GM18519 (cell line): Measurements from ENCODE around the gene RCAN1.

Experiments used
- ATAC-seq: cut with Tn5 transposase; IDR thresholded peaks from one replicate; pipeline ENCODE4 v1.9.1; 2021; ENCODE audit warnings: mild to moderate bottlenecking, moderate library complexity; ENCODE audit not compliant: unreplicated experiment, low FRiP score

Gene RCAN1

DNA sequence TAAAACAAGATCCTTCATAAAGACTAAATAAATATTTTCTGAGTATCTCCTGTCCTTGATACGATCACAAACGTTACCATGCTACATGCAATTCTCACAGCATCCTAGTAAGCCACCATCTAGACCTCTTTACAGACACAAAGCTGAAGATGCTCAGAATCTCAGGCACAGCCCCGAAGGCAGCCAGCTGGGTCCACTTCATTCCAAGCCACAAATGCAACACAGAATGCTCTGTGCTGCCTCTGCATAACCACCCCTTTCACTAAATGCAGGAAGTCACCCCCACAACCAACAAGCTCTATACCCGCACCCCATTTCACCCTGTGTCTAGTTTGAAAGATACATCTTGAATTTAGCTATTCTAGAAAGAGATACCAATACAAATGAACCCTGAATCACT lies 12.9 kb downstream of the RCAN1 start:
- no peak for ATAC-seq

DNA sequence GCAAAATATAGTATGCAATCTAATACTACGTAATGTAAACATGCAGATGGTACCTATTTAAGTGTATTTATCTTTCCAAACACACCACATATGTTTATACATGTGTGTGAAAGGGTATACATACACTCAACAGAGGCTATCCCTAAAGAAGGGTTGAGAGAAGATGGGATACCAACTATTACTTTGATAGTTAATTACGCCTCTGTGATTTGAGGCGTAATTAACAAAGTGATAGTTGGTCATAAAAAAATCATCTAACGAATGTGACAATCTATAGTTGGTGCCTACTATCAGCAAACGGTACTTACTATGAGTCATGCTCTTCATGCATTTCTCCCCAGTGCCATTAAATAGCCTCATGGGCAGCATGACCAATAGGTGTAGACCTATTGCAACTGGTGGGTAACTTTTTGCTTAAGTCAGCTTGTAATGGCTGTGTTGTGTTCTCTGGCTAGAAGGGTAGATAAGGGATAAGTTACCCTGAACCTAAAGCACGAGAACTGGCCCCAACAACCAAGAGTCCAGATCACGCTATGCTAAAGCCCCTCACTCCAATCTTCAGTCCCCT lies 15.3 kb downstream of the RCAN1 start:
- ATAC-seq: no peak

DNA sequence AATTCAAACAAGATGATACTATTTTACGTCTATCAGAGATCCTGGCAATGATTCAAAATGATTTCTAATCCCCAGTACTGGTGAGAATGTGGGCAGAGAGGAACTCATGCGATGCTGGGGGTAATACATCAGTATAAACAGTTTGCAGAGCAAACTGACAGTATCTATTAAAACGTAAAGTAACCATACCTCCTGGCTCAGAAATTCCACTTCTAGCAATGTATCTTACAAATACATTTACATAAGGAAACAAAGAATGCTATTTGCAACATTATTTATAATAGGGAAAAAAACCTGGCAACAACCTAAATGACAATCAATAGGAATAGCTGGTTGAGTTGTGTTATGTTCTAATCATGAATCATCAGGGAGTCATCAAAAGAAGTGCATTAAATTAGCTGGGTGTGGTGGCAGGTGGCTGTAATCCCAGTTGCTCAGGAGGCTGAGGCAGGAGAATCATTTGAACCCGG lies 15.9 kb downstream of the RCAN1 start:
- ATAC-seq: no peak

DNA sequence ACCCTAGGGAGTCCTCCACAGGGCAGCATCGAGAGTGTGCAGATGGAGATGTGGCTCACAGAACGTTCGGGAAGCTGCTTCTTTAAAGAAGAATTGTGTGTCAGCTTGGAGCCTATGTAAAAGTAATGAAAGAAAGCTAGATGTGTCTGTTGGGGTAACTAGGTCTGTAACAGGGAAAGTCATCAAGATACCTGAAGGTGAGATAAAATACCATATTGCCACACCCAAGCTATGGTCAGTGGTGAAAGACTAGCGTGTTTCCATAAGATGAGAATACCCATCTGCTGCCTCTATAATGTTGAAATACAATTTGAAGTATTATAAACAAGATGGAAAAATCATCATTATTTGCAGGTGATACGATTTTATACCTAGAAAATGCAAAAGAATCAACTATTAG lies 17.5 kb downstream of the RCAN1 start:
- ATAC-seq: no peak

DNA sequence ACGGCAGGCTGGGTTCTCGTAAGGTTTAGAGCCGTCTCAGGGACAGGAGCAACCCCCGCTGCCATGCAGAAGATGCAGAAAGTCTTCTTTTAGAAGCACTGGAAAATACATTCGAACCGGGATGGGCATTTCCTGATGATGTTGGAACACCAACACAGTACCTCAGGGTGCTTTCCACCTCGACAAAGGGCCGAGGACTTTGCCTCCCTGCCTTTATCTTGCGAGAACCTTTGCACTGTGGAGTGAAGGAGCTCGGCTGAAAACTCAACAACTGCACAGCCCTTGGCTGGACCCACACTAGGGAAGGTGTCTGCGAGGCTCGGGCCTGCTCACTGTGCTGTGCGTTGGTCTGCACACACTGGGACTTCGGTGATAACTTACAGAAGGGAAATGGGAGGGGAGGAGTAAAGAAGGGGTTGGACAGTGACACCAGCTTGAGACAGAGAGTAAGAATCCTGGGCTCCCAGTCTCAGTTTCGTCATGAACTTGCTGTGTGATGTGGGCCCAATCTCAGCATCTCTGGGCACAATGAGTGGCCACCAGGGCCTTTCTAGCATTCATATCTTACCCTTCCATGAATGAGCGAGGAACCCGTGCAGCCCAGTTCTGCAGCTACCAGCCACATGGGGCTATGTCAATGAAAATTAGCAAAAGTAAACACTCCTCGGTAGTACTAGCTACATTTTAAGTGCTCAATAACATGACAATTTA lies 18.2 kb downstream of the RCAN1 start:
- ATAC-seq: no peak

DNA sequence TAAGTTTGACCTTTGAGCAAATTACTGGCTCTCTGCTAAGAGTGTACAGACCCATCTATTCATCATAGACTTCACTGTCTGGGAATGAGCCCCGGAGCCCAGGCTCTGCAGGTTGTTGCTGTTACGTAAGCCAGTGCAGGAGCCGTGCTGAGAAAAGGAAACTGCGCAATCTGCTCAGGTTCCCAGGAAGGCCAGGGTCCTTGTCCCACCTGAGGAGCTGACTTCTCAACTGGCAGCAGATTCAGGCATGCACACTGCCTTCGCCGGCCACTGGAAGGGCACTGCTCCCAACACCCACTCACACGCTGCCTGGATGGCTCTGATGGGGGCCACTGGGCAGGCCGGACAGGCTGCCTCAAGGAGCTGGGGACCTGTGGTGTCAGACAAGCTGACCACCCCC lies 19.5 kb downstream of the RCAN1 start:
- no peak for ATAC-seq

DNA sequence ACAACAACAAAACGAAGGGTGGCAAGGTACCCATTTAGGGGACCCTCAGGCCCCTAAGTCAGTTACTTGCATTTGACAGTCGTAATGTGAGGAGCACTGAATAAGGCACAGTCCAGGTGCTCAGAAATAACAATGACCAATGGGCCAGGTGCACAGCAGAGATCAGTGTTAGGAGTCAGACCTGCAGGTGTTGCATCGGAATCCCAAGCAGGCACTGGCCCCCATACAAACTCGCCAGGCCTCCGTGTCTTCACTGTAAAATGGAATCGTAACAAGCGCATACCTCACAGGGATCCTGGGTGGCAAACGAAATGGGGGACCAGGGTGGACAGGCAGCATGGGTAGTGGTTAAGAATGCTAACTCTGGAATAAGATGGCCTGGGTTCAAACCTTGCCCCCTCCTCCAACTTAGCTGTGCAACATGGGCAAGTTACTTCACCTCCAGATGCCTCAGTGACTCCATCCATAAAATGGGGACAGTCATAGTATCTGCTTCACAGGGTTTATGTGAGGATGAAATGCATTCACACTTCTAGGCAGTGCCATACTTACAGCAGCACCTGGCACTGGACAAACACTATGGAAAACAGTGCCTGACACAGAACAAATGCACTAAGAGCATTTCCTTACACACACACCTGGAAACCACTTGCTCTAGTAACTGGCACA lies 20.2 kb downstream of the RCAN1 start:
- ATAC-seq: no peak

DNA sequence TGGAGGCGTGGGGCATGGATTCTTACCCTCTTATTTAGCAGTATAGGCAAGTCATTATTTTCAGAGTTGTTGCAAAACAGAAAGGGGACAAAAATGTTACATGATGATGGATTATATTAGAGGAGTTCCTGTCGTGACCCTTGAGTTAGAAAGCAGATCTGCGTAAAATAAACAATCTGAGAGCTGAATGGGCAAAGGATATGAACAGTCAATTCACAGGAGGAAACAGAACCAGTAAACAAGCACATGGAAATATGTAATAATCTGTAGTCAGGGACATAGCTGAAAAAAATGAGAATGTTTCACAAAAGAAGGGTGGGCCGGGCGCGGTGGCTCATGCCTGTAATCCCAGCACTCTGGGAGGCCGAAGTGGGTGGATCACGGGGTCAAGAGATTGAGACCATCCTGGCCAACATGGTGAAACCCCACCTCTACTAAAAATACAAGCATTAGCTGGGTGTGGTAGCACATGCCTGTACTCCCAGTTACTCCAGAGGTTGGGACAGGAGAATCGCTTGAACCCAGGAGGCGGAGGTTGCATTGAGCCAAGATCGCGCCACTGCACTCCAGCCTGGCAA lies 20.9 kb downstream of the RCAN1 start:
- no peak for ATAC-seq

DNA sequence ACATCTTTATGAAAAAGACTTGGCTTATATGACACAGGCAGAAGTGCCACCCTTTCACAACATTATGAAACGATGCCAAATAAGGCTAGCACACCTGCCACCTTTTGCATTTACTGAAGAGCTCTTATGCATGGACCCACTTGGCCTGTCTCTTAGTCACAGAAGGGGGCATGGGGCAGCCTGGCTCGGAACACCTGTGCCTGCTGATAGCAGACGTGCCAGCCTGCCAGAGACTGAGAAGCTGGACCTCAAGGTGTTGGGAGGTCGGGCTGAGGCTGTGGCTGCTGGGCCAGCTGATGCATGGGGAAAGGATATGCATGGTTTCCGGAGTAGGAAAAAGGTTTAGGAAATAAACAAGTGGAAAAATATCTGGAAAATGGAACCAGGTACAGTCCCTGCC lies 21.5 kb downstream of the RCAN1 start:
- no peak for ATAC-seq

DNA sequence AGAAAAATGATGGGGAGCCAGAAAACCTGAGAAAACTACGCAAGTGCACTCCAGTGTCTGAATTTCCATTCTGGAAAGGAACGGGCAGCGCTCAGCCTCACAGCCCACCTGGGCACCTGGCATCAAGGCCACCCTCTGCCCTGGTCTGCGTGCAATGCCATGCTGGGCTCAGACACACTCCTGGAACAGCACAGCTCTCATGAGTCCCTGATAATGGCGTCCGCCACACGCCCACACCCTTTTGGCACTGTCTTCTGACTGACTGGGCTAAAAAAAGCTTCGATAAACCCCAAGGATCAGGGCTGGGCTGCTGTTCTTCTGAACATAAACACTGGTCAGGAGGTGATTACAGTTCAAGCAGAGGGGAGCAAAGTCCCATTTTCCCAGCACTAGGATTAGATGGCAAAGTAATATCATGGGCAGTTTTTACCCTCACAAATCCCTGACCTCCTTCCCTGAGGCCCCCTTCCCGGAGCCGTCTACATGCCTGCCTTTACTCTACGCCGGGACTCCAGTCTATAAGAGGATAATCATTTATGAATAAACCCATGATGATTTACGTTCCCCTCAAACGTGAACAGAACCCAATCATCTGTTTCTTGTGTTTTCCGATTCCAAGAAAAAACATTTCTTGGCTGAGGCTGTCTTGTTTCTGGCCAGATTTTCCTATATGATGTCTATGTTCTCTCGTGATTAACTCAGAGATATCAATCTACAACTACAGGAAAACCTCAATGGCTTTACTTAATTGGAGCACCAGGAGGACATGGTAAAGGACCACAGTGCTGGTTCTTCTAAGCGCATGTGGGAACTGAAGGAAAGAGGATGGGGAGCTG lies 22.6 kb downstream of the RCAN1 start:
- no peak for ATAC-seq

DNA sequence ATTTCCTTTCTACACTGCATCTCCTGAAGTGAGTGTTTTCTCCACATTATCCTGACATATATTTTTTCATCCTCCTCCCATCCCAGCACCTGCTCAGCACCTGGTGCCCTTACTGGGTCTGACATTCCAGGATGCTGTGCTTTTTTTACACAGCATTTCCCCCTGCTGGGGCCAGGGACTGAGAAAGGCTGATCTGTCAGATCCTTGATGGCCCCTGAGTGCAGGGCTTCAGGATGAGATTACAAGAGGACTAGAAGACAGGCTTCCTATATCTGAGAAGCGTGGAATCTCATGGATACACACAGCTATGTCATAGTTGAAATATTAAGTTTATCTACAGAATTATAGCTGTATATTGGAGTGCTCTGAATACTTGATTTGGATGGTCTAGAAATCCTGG lies 24.4 kb downstream of the RCAN1 start:
- ATAC-seq: no peak

DNA sequence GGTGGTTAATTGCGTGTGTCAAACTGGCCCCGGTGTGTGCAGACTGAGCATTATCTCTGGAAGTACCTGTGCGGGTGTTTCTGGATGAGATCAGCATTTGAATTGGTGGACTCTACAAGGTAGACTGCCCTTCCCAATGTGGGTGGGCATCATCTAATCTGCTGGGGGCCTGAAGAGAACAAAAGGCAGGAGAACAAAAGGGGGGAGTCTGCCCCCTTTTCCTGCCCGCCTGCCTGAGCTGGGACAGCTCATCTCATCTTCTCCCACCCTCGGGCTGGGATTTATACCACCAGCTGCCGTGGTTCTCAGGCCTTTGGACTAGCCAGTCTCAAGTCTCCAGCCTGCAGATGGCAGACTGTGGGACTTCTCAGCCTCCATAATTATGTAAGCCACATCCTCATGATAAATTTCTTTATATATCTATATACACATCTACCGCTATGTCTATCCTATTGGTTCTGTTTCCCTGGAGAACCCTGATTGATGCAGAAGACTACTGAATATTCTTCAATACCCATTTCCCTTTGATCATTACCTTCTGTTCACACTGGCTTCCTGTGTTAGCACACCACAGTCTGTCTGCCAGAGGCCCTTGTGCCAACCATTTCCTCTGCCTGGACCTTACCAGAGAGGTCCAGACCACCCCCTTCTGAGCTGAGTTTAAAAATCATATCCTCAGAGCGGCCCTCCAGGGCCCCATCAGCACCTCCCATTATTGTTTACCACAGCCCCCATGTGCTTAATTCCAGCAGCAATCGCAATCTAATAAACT lies 25.2 kb downstream of the RCAN1 start:
- ATAC-seq: no peak

DNA sequence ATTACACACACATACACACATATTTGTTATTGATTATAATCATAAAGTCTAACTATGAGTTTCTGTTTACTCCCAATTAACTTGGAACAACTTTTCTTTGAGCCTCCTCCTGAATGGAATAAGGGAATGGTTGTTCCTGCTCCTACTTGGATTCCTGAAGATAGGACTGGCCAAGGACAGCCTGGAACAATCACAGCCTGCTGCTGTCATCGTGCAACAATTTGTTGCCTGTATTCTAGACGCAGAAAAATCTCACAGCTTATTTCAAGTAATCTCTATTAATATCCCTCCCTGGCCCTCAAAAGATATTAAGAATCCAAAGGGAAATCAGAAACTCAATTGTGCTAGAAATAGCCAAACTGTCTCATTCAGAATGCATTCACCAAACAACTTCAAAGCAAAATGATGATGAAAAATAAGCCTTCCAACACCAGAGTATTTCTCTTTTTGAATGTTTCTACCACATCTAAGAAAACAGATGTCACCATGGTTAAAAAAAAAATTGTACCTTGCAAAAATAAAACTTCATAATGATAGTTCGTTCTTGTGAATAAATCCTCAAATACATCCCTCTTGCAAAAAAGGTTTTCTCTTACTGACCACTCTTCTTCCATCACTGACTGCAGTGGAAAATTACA lies 30.9 kb downstream of the RCAN1 start:
- ATAC-seq: no peak

DNA sequence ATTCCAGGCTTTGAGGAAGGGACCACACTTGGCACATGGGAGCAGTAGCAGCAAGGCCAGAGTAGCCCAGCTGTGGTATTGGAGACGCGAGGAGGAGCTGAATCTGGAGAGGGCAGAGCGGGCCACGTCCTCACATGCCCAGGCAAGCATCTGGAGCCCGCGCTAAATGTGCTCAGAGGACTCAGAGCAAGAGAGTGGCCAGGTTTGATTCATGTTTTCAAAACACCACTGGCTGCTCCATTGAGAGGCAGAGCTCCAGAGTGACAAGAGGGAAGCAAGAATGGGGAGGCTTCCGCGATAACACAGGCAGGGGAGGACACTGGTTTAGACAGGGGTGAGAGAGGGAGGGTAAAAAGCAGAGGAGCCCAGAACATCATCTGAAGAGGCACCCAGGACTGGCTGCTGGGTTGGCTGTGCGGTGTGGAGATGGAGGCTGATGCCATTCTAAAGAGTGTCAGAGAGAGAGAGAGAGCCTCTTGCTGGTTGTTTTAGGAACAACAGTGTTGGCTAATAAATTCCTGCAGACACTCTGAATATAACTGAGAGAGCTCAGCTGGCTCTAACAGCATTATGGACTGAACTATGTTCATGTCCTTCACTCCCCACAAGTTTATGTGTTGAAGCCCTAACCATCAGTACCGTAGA lies 32.3 kb downstream of the RCAN1 start:
- no peak for ATAC-seq

DNA sequence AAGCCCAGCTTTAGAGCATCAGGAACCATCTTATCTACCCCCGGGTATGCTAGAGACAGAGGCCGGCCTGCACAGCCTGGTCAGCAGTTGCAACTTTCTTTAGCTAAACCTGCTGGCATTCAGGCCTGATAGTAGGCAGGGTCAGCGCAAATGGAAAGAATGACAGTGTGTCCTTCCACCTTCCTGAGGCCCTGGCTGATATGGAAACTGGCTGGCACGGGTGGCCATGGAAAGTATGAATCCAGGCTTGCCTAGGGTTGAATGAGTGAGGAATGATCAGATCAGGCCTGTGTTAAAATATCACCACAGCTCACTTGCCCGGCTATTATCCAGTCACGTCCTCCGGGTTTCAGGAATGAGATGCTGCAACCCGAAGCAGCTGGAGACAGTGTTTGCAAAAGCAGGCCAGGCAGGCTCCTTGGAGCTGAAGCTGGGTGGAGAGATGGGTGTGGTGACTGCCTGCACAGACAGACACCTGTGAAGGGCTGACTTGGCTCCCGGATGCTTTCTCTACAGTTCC lies 34.7 kb downstream of the RCAN1 start:
- ATAC-seq: no peak

DNA sequence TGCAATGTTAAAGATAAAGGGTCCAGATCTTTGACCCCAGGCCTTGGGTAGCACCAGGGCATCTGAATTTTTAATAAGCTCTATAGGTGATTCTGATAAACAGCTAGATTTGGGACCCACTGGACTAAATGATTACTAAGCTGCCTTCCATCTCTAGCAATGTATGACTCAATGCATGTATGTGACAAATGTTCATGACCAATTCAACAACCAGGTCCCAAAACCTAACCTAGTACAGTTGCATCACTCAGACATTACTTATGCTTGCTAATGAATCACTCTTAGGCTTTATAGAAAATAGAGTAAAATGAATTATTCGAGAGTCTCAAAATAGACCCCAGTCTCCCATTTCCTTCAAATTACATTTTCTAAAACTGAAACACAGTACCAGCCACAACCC lies 35.5 kb downstream of the RCAN1 start:
- ATAC-seq: no peak

DNA sequence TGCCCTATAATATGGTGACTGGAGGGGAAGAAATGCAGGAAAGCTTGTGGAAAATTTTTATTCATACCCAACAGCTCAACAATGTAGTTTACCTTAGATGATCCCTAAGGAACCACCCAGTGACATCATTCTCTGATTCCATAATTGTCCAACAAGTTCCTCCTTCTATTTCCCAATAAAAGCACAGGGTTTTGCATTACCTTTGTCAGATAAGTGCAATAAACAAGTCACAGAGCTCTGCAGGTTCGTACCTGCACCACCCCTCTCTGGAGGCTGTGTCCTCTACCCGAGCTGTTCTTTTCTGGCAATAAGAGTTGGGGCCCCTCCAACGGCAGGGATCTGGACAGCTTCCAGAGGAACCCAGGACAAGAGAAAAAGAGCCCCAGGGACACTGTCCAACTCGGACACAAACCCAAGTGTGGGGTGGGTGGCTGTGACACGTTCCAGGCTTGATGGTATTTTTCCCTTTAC lies 38.8 kb downstream of the RCAN1 start:
- no peak for ATAC-seq

DNA sequence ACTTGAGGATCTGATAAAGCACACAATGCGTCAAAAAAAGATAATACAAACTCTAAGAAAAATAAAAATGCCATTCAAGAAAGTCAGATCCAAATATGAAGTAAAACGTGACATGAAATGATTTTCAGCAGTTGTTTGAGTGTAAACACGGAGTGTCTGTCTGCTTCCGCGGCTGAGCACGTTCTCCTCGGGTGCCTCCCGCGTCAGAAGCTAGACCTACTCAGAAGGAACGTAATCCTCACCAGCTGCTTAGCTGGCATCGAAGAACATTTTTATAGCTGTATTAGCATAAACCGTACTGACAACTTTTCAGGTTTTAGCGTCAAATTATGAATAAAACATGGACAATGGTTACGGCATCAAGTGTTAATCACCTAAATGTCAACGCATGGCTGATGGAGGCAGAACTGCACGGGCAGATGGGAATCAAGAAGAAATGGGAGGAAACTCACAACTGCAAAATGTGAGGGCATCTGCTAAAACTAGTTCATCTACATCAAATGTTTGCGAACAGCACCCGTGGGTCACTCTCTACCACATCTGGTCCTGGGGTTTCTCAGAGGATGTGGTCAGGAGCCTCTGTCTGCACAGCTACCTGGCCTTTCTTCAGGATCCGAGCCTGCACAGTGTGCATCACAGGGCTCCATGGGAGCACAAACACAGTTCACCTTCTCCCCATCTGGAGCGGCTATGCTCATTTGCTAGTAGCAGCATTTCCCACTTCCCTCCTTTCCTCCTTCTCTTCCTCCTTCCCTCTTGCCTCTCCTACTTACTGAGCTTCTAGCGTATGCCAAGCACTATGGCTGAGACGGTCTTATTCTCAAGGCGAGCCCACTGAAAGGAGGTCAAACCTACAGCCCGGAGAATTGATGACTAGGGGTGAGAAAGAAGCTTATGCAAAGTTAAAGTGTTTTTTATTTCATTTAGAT lies 40.0 kb downstream of the RCAN1 start:
- no peak for ATAC-seq
